Left ventricle myocardium inferior (tissue), 1 donor: ENCODE data around the gene MGMT. TPM values are rescaled to one million over a fixed set of nuclear protein-coding genes. Genes with fewer than 3 reads are reported as not detected.

Experiments used
- DNase-seq: peaks from one replicate; pipeline ENCODE4 v3.0.0-alpha.2; 2020
- H3K27ac ChIP-seq: fragments of 200-600 bp; replicated peaks from 2 replicates; pipeline ENCODE4 v1.8.0; 2021
- H3K27me3 ChIP-seq: fragments of 200-600 bp; 2 replicates; pipeline ENCODE4 v1.8.0; 2021; ENCODE audit warnings: low read depth
- H3K36me3 ChIP-seq: fragments of 200-600 bp; 2 replicates; pipeline ENCODE4 v1.8.0; 2021
- H3K4me1 ChIP-seq: fragments of 200-600 bp; 2 replicates; pipeline ENCODE4 v1.8.0; 2021
- H3K4me3 ChIP-seq: fragments of 200-600 bp; 2 replicates; pipeline ENCODE4 v1.8.0; 2021; ENCODE audit warnings: mild to moderate bottlenecking, moderate library complexity
- H3K9me3 ChIP-seq: fragments of 200-600 bp; replicated peaks from 2 replicates; pipeline ENCODE4 v1.8.0; 2021
- CTCF ChIP-seq: fragments of 200-600 bp; IDR thresholded peaks from 2 replicates; pipeline ENCODE4 v1.8.0; 2021; ENCODE audit warnings: antibody characterized with exemption, mild to moderate bottlenecking, borderline replicate concordance
- intact Hi-C: fragments of 100-400 bp; cut with micrococcal nuclease; formaldehyde crosslinking; loops from one replicate; pipeline ENCODE4 v1.11.0; 2022
- total RNA-seq: library from RNA; stranded (reverse); fragmentation: NEBNext Ultra II Directional; extraction: Animal tissue kit (Norgen Biotek cat#: 25700); gene quantifications from one replicate; pipeline ENCODE4 v1.2.1, GENCODE V29; 2021
- donor health status: DM: no; HTN: yes; CAD: no; lungs with severe emphysema.

Gene MGMT
- total RNA-seq, 1 donor from 2014 or later: 15.4 TPM

- Histone ChIP-seq H3K4me1 (no peaks in the 10 kb centered on the region), H3K27me3 (no peaks in the 10 kb centered on the region), H3K9me3 (no peaks in the 10 kb centered on the region), H3K4me3 (no peak overlapping the region), H3K36me3 (peaks cover 6% of the 10 kb centered on the region), H3K27ac (no peak overlapping the region)
- DNase-seq: no peak
- intact Hi-C loops: no loop called here
- no peak for TF ChIP-seq CTCF
Observed at GRCh38 chr10:129594811-129595210, 127.8 kb downstream of the MGMT start.

GRCh38 chr10:129598413-129598812 is 131.4 kb downstream of the MGMT start:
- H3K4me1 ChIP-seq: no peaks in the 10 kb centered on the region
- H3K4me3 ChIP-seq: no peak overlapping the region
- H3K27me3 ChIP-seq: no peaks in the 10 kb centered on the region
- intact Hi-C loops: no loop called here
- no peaks in the 10 kb centered on the region for H3K9me3 ChIP-seq
- peaks cover 6% of the 10 kb centered on the region for H3K36me3 ChIP-seq
- no peak for TF ChIP-seq CTCF
- no peak overlapping the region for H3K27ac ChIP-seq
- no peak for DNase-seq

GRCh38 chr10:129599160-129599559 is 132.1 kb downstream of the MGMT start:
- no peaks in the 10 kb centered on the region for H3K9me3 ChIP-seq
- intact Hi-C loops: no loop called here
- H3K36me3 ChIP-seq: peaks cover 6% of the 10 kb centered on the region
- no peaks in the 10 kb centered on the region for H3K4me1 ChIP-seq
- no peak for DNase-seq
- TF ChIP-seq CTCF: no peak
- H3K27ac ChIP-seq: no peak overlapping the region
- H3K4me3 ChIP-seq: no peak overlapping the region
- H3K27me3 ChIP-seq: no peaks in the 10 kb centered on the region

GRCh38 chr10:129601737-129602136 is 134.7 kb downstream of the MGMT start:
- Histone ChIP-seq H3K27ac (no peak overlapping the region), H3K4me3 (no peak overlapping the region), H3K36me3 (no peaks in the 10 kb centered on the region), H3K9me3 (no peaks in the 10 kb centered on the region), H3K27me3 (no peaks in the 10 kb centered on the region), H3K4me1 (no peaks in the 10 kb centered on the region)
- DNase-seq: no peak
- intact Hi-C loops: no loop called here
- no peak for TF ChIP-seq CTCF

GRCh38 chr10:129602938-129603535 is 136.0 kb downstream of the MGMT start:
- DNase-seq: no peak
- Histone ChIP-seq H3K4me1 (no peaks in the 10 kb centered on the region), H3K27me3 (no peaks in the 10 kb centered on the region), H3K36me3 (no peaks in the 10 kb centered on the region), H3K4me3 (no peak overlapping the region), H3K9me3 (no peaks in the 10 kb centered on the region), H3K27ac (no peak overlapping the region)
- intact Hi-C loops: no loop called here
- no peak for TF ChIP-seq CTCF
